ENCODE data around the gene OR6A2.

OR6A2 gene

GRCh38 chr11:6833356-6833755 is 33.9 kb upstream of the OR6A2 start:
- no peak overlapping the region for H3K27ac ChIP-seq
- ChIA-PET CTCF (no interaction called here), POLR2A (ENCODE audit: low non-redundant PET) (no interaction called here)
- DNase-seq (ENCODE audit: low spot score), result no peak
- no peak for TF ChIP-seq CTCF (conservative IDR thresholded peaks at IDR 0.05; ENCODE audit: low read depth)

GRCh38 chr11:6828103-6828502 is 28.6 kb upstream of the OR6A2 start:
- CTCF ChIA-PET, result no interaction called here
- POLR2A ChIA-PET (ENCODE audit: low non-redundant PET), result no interaction called here
- no peak for DNase-seq (ENCODE audit: low spot score)
- no peak for TF ChIP-seq CTCF (conservative IDR thresholded peaks at IDR 0.05; ENCODE audit: low read depth)
- H3K27ac ChIP-seq, result no peak overlapping the region

- POLR2A ChIA-PET (ENCODE audit: low non-redundant PET), result no interaction called here
- no peak for DNase-seq (ENCODE audit: low spot score)
Measured at GRCh38 chr11:6825231-6825744, 25.8 kb upstream of the OR6A2 start.

GRCh38 chr11:6824136-6824823 is 24.8 kb upstream of the OR6A2 start:
- POLR2A ChIA-PET (ENCODE audit: low non-redundant PET), result no interaction called here

More at GRCh38 chr11:6825231-6825744, 25.8 kb upstream of the OR6A2 start:
- no peak for TF ChIP-seq CTCF (conservative IDR thresholded peaks at IDR 0.05; ENCODE audit: low read depth)
- H3K27ac ChIP-seq, result no peak overlapping the region
- CTCF ChIA-PET, result interaction anchor here (0.5 to 2.4 kb wide), 2 partner anchors 13 to 297 kb away, joined by 10 to 13 read pairs; no protein-coding TSS in a partner anchor

GRCh38 chr11:6818967-6819366 is 19.5 kb upstream of the OR6A2 start:
- no peak for DNase-seq (ENCODE audit: low spot score)
- TF ChIP-seq CTCF (conservative IDR thresholded peaks at IDR 0.05; ENCODE audit: low read depth), result no peak
- no peak overlapping the region for H3K27ac ChIP-seq
- ChIA-PET POLR2A (ENCODE audit: low non-redundant PET) (no interaction called here), CTCF (interaction anchor here (0.6 kb wide), 1 partner anchor 160 kb away, joined by 4 read pairs; no protein-coding TSS in a partner anchor)

More at GRCh38 chr11:6824136-6824823, 24.8 kb upstream of the OR6A2 start:
- no peak overlapping the region for H3K27ac ChIP-seq
- TF ChIP-seq CTCF (conservative IDR thresholded peaks at IDR 0.05; ENCODE audit: low read depth), result no peak
- no peak for DNase-seq (ENCODE audit: low spot score)
- CTCF ChIA-PET, result interaction anchor here (0.6 to 2.4 kb wide), 3 partner anchors 12 to 1015 kb away, joined by 3 to 13 read pairs (median 10); no protein-coding TSS in a partner anchor

GRCh38 chr11:6817694-6818093 is 18.2 kb upstream of the OR6A2 start:
- no peak for TF ChIP-seq CTCF (conservative IDR thresholded peaks at IDR 0.05; ENCODE audit: low read depth)
- ChIA-PET POLR2A (ENCODE audit: low non-redundant PET) (no interaction called here), CTCF (no interaction called here)
- DNase-seq (ENCODE audit: low spot score), result no peak
- no peak overlapping the region for H3K27ac ChIP-seq

Data from RWPE1 (cell line).